GM10266 (cell line): ENCODE results near the gene HSF4.

ENCODE experiments used
- DNase-seq: peaks from one replicate; pipeline ENCODE4 v3.0.0; 2012; ENCODE audit errors: extremely low spot score
- TF ChIP-seq, protein P1 (sequence below): IDR thresholded peaks from 2 replicates; pipeline ENCODE4 v1.5.1; 2012; ENCODE audit warnings: mild to moderate bottlenecking, low read depth; ENCODE audit not compliant: control insufficient read depth, insufficient read depth; ENCODE audit errors: missing control alignments

The HSF4 gene

DNA sequence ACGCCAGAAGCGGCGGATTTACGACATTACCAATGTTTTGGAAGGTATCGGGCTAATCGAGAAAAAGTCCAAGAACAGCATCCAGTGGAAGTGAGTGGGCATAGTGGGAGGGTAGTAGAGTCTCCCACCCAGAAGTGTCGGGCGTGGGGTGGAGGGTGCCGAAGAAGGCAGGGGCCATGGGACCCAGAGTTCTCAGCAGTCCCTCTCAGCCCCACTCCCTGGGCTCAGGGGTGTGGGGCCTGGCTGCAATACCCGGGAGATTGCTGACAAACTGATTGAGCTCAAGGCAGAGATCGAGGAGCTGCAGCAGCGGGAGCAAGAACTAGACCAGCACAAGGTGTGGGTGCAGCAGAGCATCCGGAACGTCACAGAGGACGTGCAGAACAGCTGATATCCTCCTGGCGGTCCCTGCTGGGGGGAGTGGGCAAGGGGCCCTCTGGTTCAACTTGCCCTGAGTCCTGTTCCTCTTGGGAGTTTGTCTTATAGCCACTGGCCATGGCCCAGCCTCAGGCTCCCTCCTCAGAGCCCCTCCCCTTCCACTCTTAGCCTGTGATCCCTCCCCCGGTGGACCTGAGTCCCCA, 28.3 kb downstream of the HSF4 start:
- TF ChIP-seq, protein P1, sequence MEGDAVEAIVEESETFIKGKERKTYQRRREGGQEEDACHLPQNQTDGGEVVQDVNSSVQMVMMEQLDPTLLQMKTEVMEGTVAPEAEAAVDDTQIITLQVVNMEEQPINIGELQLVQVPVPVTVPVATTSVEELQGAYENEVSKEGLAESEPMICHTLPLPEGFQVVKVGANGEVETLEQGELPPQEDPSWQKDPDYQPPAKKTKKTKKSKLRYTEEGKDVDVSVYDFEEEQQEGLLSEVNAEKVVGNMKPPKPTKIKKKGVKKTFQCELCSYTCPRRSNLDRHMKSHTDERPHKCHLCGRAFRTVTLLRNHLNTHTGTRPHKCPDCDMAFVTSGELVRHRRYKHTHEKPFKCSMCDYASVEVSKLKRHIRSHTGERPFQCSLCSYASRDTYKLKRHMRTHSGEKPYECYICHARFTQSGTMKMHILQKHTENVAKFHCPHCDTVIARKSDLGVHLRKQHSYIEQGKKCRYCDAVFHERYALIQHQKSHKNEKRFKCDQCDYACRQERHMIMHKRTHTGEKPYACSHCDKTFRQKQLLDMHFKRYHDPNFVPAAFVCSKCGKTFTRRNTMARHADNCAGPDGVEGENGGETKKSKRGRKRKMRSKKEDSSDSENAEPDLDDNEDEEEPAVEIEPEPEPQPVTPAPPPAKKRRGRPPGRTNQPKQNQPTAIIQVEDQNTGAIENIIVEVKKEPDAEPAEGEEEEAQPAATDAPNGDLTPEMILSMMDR = no peak
- DNase-seq = peak; percentile 46

DNA sequence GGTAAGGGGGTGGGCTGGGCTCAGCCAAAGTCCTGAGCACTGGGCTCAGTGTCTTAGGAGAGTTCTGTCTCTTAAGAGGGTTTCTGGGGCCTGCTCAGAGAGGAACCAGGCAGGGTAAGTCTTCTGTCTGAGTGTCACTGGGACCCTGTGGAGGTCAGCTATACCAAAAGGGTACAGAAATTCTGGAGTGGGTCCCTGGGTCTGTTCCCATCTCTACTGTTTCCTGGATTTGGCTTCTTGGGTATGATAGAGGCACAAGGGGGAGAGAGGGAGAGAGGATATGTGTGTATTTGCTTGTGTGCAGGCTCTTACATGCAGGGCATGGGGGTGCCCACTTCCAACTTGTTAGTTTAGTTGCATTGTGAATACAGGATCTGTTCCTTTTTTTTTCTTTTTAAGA, 29.0 kb downstream of the HSF4 start:
- DNase-seq = peak; percentile 22
- TF ChIP-seq, protein P1 = no peak

DNA sequence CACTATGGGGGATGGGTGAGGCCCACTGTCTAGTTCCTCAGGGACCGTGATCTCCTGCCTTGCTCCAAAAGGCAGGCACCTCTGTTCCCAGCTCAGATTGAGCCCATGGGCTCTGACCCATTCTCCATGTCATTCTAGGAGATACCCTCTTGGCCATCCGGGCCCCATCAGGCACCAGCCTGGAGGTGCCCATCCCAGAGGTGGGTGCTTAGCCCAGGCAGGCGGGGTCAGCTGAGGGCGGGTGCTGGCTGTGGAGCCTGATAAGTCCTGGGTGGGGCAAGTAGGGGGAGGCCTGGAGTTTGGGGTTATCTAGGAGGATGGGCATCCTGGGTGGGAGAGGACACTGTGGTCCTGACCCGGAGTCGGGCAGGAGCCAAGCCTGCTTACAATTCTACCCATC, 29.7 kb downstream of the HSF4 start:
- no peak for DNase-seq
- TF ChIP-seq, protein P1 = no peak

DNA sequence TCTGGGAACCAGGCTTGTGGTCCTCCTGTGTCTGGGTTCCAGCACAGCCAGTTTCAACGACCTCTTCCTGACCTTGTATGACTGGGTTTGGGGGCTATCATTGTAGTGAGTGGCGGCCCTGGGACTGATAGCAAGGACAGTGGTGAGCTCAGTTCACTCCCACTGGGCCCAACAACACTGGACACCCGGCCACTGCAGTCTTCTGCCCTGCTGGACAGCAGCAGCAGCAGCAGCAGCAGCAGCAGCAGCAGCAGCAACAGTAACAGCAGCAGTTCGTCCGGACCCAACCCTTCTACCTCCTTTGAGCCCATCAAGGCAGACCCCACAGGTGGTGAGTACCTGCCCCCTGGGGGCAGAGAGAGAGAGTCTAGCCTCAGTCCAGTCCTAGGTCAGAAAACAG, 31.1 kb downstream of the HSF4 start:
- TF ChIP-seq, protein P1 = no peak
- DNase-seq = no peak

DNA sequence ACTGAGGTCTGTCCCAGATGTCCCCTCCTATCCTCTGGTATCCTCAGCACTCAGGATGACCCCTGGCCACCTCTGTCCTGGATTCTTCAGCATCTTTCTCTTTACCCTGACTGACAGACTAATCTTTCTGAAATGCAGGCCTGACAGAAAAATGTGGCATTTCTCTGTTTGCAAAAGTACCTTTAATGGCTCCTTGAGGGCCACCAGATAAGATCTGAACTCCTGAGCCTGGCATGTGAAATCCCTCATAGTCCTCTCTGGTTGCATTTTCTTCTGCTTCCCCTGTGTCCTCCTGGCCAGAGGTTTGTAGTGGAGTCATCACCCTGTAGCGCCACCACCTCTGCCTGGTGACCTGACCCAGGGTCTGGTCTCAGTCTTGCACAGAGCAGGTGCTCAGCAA, 32.3 kb downstream of the HSF4 start:
- TF ChIP-seq, protein P1 = no peak
- DNase-seq = no peak

DNA sequence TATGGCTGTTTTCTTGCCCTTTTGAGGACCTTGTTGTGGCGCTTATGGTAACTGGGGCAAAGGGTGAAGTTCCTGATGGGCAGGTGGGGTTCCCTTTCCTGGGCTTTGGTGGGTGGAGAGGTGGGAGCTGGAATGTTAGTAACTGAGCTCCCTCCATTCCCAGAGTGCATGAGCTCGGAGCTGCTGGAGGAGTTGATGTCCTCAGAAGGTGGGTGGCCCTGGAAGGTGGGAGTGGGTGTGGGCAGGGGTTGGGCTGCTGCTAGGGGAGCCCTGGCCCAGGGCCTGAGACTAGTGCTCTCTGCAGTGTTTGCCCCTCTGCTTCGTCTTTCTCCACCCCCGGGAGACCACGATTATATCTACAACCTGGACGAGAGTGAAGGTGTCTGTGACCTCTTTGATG, 33.2 kb downstream of the HSF4 start:
- TF ChIP-seq, protein P1 = no peak
- no peak for DNase-seq

DNA sequence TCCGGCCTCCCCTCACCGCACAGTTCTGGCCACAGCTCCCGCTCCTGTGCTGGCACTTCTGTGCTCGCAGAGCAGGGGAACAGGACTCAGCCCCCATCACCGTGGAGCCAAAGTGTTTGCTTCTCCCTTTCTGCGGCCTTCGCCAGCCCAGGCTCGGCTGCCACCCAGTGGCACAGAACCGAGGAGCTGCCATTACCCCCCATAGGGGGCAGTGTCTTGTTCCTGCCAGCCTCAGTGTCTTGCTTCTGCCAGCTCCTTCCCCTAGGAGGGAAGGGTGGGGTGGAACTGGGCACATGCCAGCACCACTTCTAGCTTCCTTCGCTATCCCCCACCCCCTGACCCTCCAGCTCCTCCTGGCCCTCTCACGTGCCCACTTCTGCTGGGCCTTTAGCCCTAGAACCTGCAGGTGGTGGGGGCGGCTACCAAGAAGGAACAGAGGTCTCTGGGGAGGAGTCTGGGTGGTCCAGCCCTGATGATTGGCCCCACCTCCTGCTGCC, 33.7 kb downstream of the HSF4 start:
- TF ChIP-seq, protein P1 = peak; percentile 30
- no peak for DNase-seq
